HepG2 (cell line): ENCODE measurements around the gene CCBE1. TPM values are rescaled to one million over a fixed set of nuclear protein-coding genes. Genes with fewer than 3 reads are reported as not detected.

Experiments
- ATAC-seq: fragments of 200-7000 bp; cut with Tn5 transposase; 3 replicates; pipeline ENCODE4 v1.9.1; 2020; ENCODE audit warnings: mild to moderate bottlenecking, moderate library complexity
- BruUV-seq: library from RNA; stranded (reverse); fragments of 400-500 nt; replicated peaks from 2 replicates; lab custom pipeline; 2021; lab: Mats Ljungman, UMichigan
- CTCF ChIA-PET: fragments of 300-600 bp; formaldehyde crosslinking; extraction: SDS; loops from one replicate; lab custom pipeline; 2021; ENCODE audit warnings: low total read pairs, inconsistent platforms, low intra/inter-chr PET ratio; lab: Yijun Ruan, JAX
- POLR2A ChIA-PET: fragments of 350-600 bp; sonication (Branson Sonifier 250); formaldehyde crosslinking; loops from one replicate; lab custom pipeline; 2020; ENCODE audit warnings: antibody characterized with exemption, inconsistent platforms; lab: Yijun Ruan, JAX
- DNase-seq: peaks from one replicate; pipeline ENCODE4 v3.0.0-alpha.2; 2015; ENCODE audit warnings: low spot score
- FAIRE-seq: peaks from 3 replicates; lab custom pipeline; 2011; peaks lifted over from hg19 to GRCh38; lab: Jason Lieb, UNC
- H2AFZ ChIP-seq: one replicate; pipeline ENCODE4 v1.6.1; 2011; ENCODE audit warnings: low read length, inconsistent platforms
- H3K27ac ChIP-seq: fragments of 300-600 bp; 3 replicates; pipeline ENCODE4 v1.8.0; 2011; ENCODE audit warnings: mixed run types, mild to moderate bottlenecking, mixed read lengths, low read length, inconsistent platforms; ENCODE audit not compliant: insufficient read depth; ENCODE audit errors: extremely low read length
- H3K27me3 ChIP-seq, 2 experiments: fragments of 200-600 bp in 1 of 2; 2 replicates in 1 of 2; 3 replicates in 1 of 2; pipeline versions ENCODE4 v1.6.0 to v1.8.0; 2011; ENCODE audit warnings: low read length in 2 of 2, mild to moderate bottlenecking in 2 of 2, moderate library complexity in 2 of 2, inconsistent platforms in 1 of 2; ENCODE audit not compliant: insufficient read depth in 2 of 2, control insufficient read depth in 1 of 2
- H3K36me3 ChIP-seq, 2 experiments: fragments of 200-600 bp in 1 of 2; replicated peaks in 1 of 2; 2 replicates in 1 of 2; 3 replicates in 1 of 2; pipeline versions ENCODE4 v1.5.1 to v1.8.0; 2011; ENCODE audit warnings: low read length in 2 of 2, inconsistent platforms in 1 of 2; ENCODE audit not compliant: insufficient read depth in 2 of 2, control insufficient read depth in 1 of 2
- H3K4me1 ChIP-seq: 2 replicates; pipeline ENCODE4 v1.5.1; 2012; ENCODE audit warnings: low read length, inconsistent platforms; ENCODE audit not compliant: insufficient read depth
- H3K4me2 ChIP-seq: 2 replicates; pipeline ENCODE4 v1.6.0; 2011; ENCODE audit warnings: low read depth, low read length, inconsistent platforms
- H3K4me3 ChIP-seq, 3 experiments: fragments of 200-600 bp in 1 of 3; sonication (generic), shearing (Covaris generic) in 1 of 3; replicated peaks in 1 of 3; 2 replicates each; pipeline ENCODE4 v1.5.1; 2011 to 2016; ENCODE audit warnings: low read length in 3 of 3, inconsistent platforms in 2 of 3, low read depth in 2 of 3, mild to moderate bottlenecking in 2 of 3, control low read depth in 1 of 3, mixed read lengths in 1 of 3; ENCODE audit not compliant: insufficient read depth in 1 of 3
- H3K79me2 ChIP-seq: one replicate; pipeline ENCODE4 v1.6.1; 2011; ENCODE audit warnings: low read length, inconsistent platforms; ENCODE audit not compliant: insufficient read depth
- H3K9ac ChIP-seq: 2 replicates; pipeline ENCODE4 v1.6.0; 2011; ENCODE audit warnings: mild to moderate bottlenecking, low read depth, low read length, inconsistent platforms; ENCODE audit not compliant: insufficient read depth
- H3K9me3 ChIP-seq: 2 replicates; pipeline ENCODE4 v1.5.1; 2012; ENCODE audit warnings: mild to moderate bottlenecking, low read length
- H4K20me1 ChIP-seq: 2 replicates; pipeline ENCODE4 v1.6.0; 2011; ENCODE audit warnings: inconsistent platforms, mild to moderate bottlenecking, low read length, moderate library complexity; ENCODE audit not compliant: insufficient read depth
- ARNT ChIP-seq: fragments of 450-650 bp; IDR thresholded peaks from 2 replicates; pipeline ENCODE4 v1.6.1; 2017
- BRCA1 ChIP-seq: sonication (generic); formaldehyde crosslinking; IDR thresholded peaks from 2 replicates; pipeline ENCODE4 v1.4.0; 2020; ENCODE audit warnings: missing genetic modification reagents
- CCAR2 ChIP-seq: fragments of 200-400 bp; formaldehyde crosslinking; optimal IDR thresholded peaks from 2 replicates; pipeline ENCODE3; 2018; ENCODE audit warnings: low read depth, mild to moderate bottlenecking, low read length, moderate library complexity
- CCDC6 ChIP-seq: sonication (generic); formaldehyde crosslinking; IDR thresholded peaks from 2 replicates; pipeline ENCODE4 v1.8.1; 2022; ENCODE audit warnings: mild to moderate bottlenecking, missing genetic modification reagents, moderate library complexity
- DNMT3B ChIP-seq: conservative IDR thresholded peaks from 2 replicates; pipeline ENCODE4 v1.6.1; 2016; ENCODE audit warnings: missing biosample characterization, control low read depth
- ELF3 ChIP-seq: IDR thresholded peaks from 2 replicates; pipeline ENCODE4 v1.6.1; 2016; ENCODE audit warnings: missing genetic modification reagents, missing compliant biosample characterization
- GFI1 ChIP-seq: sonication (generic); formaldehyde crosslinking; IDR thresholded peaks from 2 replicates; pipeline ENCODE4 v1.5.0; 2020; ENCODE audit warnings: missing genetic modification reagents, mild to moderate bottlenecking, borderline replicate concordance
- HNF4A ChIP-seq: sonication (generic); formaldehyde crosslinking; IDR thresholded peaks from 2 replicates; pipeline ENCODE4 v1.4.0; 2020; ENCODE audit warnings: missing genetic modification reagents
- REPIN1 ChIP-seq: sonication (generic); formaldehyde crosslinking; IDR thresholded peaks from 2 replicates; pipeline ENCODE4 v1.8.0; 2022; ENCODE audit warnings: missing genetic modification reagents, low read depth, mild to moderate bottlenecking, borderline replicate concordance
- SETDB1 ChIP-seq: sonication (generic); formaldehyde crosslinking; IDR thresholded peaks from 2 replicates; pipeline ENCODE4 v1.5.1; 2020; ENCODE audit warnings: missing genetic modification reagents, mild to moderate bottlenecking, borderline replicate concordance
- ZNF674 ChIP-seq: sonication (generic); formaldehyde crosslinking; IDR thresholded peaks from 2 replicates; pipeline ENCODE4 v1.5.0; 2020; ENCODE audit warnings: low read depth, mild to moderate bottlenecking, missing genetic modification reagents
- ZSCAN30 ChIP-seq: sonication (generic); formaldehyde crosslinking; IDR thresholded peaks from 2 replicates; pipeline ENCODE4 v1.5.0; 2020; ENCODE audit warnings: mild to moderate bottlenecking, missing genetic modification reagents
- in situ Hi-C: cut with HindIII; loops from 2 replicates; pipeline ENCODE4 v1.10.0; 2017; ENCODE audit warnings: low pct_unique_long_range_greater_than_20kb; ENCODE audit not compliant: extremely low pct_ligation_motif_present
- intact Hi-C: fragments of 100-400 bp; cut with micrococcal nuclease; formaldehyde crosslinking; loops from one replicate; pipeline ENCODE4 v1.10.0; 2022; ENCODE audit not compliant: unreplicated experiment
- polyA plus RNA-seq, 8 experiments: library from polyadenylated mRNA; depleted of rRNA in 3 of 8; stranded (reverse) in 7 of 8; unstranded in 1 of 8; fragments of >200 nt; fragmentation: Illumina TruSeq in 4 of 8; extraction: Trizol in 4 of 8; gene quantifications; 2 replicates each; pipeline versions ENCODE4 v1.2.1 to v1.2.3, GENCODE V29; 2011 to 2016; ENCODE audit warnings: low read depth in 4 of 8, missing spikeins in 1 of 8, mixed read lengths in 1 of 8; ENCODE audit not compliant: insufficient read depth in 1 of 8
- total RNA-seq, 5 experiments: library from RNA; depleted of rRNA; stranded (reverse); fragments of >200 nt; fragmentation: Illumina TruSeq; extraction: Trizol; gene quantifications; 2 replicates each; pipeline ENCODE4 v1.2.3, GENCODE V29; 2016; ENCODE audit warnings: low read depth in 1 of 5
- TF ChIP-seq, protein P1 (sequence below): sonication (generic); formaldehyde crosslinking; IDR thresholded peaks from 2 replicates; pipeline ENCODE4 v1.5.0; 2020; ENCODE audit warnings: missing genetic modification reagents, mild to moderate bottlenecking, borderline replicate concordance
- TF ChIP-seq, protein P2 (sequence below): sonication (generic); formaldehyde crosslinking; IDR thresholded peaks from 2 replicates; pipeline ENCODE4 v1.5.0; 2020; ENCODE audit warnings: missing genetic modification reagents
- TF ChIP-seq, protein P3 (sequence below): IDR thresholded peaks from 2 replicates; pipeline ENCODE4 v1.6.1; 2018; ENCODE audit warnings: missing genetic modification reagents
- TF ChIP-seq, protein P4 (sequence below): sonication (generic); formaldehyde crosslinking; IDR thresholded peaks from 2 replicates; pipeline ENCODE4 v1.5.1; 2020; ENCODE audit warnings: missing genetic modification reagents, mild to moderate bottlenecking, borderline replicate concordance

Gene CCBE1
- total and polyA plus RNA-seq, 2 of the 13 experiments (the other 11 are each of a cell fraction or from before 2014, with no cell fraction given) = not detected

DNA sequence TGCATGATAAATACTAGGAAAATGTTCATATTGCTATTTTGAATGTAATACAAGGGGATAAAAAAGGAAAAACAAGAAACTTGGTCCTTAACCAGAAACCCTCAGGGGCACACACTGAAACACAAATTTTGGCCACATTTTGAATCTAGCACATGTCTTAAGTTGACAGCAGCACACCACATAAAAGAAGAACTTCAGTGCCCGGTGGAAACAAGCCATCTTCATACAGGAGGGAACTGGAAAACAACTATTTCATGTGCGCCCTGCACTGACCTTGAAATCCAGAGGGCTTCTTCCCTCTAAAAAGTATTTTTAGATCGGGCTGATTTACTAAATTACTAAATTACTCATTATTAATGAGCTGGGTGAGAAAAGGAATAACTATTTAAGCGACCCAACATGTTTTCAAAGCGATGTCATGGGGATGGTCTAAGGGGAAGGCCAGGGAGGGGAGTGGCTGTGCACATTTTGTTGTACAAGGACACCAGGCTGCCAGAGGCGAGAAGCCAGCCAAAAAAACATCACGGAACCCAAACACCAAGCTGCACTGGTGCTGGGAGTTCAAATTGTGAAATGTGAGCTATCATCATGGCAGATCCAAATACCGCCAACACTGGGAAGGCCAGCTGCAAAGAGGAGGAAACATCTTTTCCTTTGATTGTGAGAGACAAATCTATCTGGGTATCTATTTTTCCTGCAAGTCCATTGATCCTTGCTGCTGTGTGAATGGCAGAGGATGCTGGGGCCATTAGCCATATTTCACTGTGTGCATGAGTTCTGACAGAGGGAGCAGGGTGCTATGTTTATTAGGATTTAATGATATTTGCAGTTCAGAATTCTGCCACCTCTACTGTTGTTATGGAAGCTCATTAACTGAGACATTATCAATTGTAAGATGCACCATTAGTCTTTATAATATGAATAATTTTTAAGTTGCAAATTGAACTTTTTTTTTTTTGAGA is 187.5 kb downstream of the CCBE1 start (continued):
- TF ChIP-seq ARNT (no peak), BRCA1 (CRISPR knock-in tag) (no peak)
- TF ChIP-seq, protein P1, sequence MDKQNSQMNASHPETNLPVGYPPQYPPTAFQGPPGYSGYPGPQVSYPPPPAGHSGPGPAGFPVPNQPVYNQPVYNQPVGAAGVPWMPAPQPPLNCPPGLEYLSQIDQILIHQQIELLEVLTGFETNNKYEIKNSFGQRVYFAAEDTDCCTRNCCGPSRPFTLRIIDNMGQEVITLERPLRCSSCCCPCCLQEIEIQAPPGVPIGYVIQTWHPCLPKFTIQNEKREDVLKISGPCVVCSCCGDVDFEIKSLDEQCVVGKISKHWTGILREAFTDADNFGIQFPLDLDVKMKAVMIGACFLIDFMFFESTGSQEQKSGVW (CRISPR knock-in tag) = no peak
- TF ChIP-seq, protein P2, sequence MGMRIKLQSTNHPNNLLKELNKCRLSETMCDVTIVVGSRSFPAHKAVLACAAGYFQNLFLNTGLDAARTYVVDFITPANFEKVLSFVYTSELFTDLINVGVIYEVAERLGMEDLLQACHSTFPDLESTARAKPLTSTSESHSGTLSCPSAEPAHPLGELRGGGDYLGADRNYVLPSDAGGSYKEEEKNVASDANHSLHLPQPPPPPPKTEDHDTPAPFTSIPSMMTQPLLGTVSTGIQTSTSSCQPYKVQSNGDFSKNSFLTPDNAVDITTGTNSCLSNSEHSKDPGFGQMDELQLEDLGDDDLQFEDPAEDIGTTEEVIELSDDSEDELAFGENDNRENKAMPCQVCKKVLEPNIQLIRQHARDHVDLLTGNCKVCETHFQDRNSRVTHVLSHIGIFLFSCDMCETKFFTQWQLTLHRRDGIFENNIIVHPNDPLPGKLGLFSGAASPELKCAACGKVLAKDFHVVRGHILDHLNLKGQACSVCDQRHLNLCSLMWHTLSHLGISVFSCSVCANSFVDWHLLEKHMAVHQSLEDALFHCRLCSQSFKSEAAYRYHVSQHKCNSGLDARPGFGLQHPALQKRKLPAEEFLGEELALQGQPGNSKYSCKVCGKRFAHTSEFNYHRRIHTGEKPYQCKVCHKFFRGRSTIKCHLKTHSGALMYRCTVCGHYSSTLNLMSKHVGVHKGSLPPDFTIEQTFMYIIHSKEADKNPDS (CRISPR knock-in tag) = no peak

DNA sequence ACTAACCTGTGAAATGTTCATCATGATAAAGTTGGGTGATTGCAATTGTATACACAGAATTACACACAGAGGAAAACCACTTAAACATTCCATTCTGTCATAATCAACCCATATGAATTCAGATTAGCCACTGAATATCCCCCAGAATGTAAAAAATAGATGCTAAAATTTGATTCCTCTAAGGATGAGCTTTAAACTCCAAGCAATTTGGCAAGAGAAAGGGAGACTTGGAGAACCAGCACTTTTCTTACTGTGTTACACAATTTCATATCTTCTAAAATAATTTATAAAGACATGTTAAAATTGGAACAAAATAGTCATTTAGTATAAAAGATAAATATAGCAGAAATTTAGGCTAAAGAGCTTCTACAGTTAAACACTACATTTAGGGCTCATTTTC is 191.9 kb downstream of the CCBE1 start:
- FAIRE-seq (no peak), ATAC-seq (no peak), DNase-seq (no peak)
- H4K20me1 ChIP-seq = no peaks in the 10 kb centered on the region
- no peaks in the 10 kb centered on the region for H3K79me2 ChIP-seq
- no peak overlapping the region for H3K4me2 ChIP-seq
- H2AFZ ChIP-seq = no peak overlapping the region
- no peak overlapping the region for H3K27ac ChIP-seq
- no peaks in the 10 kb centered on the region for H3K9me3 ChIP-seq
- H3K27me3 ChIP-seq = no peaks in the 10 kb centered on the region; a peak in 1 of 5 replicates
- BruUV-seq = no TSS peak
- intact Hi-C loops (no loop called here), in situ Hi-C loops (no loop called here)
- H3K36me3 ChIP-seq = no peaks in the 10 kb centered on the region
- CTCF ChIA-PET = no interaction called here
- POLR2A ChIA-PET = interaction anchor here (0.6 kb wide), 1 partner anchor 32 kb away, joined by 3 read pairs; no protein-coding TSS in a partner anchor
- H3K9ac ChIP-seq = no peak overlapping the region
- no peaks in the 10 kb centered on the region for H3K4me1 ChIP-seq
- no peak overlapping the region for H3K4me3 ChIP-seq
- TF ChIP-seq ZSCAN30 (no peak), REPIN1 (CRISPR knock-in tag) (no peak), SETDB1 (no peak), HNF4A (CRISPR knock-in tag) (no peak), CCAR2 (no peak), ELF3 (CRISPR knock-in tag) (no peak), GFI1 (CRISPR knock-in tag) (no peak), CCDC6 (CRISPR knock-in tag) (no peak), DNMT3B (CRISPR knock-in tag) (no peak), ZNF674 (CRISPR knock-in tag) (no peak)
- TF ChIP-seq, protein P3, sequence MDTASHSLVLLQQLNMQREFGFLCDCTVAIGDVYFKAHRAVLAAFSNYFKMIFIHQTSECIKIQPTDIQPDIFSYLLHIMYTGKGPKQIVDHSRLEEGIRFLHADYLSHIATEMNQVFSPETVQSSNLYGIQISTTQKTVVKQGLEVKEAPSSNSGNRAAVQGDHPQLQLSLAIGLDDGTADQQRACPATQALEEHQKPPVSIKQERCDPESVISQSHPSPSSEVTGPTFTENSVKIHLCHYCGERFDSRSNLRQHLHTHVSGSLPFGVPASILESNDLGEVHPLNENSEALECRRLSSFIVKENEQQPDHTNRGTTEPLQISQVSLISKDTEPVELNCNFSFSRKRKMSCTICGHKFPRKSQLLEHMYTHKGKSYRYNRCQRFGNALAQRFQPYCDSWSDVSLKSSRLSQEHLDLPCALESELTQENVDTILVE = no peak
- TF ChIP-seq, protein P4, sequence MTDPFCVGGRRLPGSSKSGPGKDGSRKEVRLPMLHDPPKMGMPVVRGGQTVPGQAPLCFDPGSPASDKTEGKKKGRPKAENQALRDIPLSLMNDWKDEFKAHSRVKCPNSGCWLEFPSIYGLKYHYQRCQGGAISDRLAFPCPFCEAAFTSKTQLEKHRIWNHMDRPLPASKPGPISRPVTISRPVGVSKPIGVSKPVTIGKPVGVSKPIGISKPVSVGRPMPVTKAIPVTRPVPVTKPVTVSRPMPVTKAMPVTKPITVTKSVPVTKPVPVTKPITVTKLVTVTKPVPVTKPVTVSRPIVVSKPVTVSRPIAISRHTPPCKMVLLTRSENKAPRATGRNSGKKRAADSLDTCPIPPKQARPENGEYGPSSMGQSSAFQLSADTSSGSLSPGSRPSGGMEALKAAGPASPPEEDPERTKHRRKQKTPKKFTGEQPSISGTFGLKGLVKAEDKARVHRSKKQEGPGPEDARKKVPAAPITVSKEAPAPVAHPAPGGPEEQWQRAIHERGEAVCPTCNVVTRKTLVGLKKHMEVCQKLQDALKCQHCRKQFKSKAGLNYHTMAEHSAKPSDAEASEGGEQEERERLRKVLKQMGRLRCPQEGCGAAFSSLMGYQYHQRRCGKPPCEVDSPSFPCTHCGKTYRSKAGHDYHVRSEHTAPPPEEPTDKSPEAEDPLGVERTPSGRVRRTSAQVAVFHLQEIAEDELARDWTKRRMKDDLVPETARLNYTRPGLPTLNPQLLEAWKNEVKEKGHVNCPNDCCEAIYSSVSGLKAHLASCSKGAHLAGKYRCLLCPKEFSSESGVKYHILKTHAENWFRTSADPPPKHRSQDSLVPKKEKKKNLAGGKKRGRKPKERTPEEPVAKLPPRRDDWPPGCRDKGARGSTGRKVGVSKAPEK (CRISPR knock-in tag) = no peak
